Common myeloid progenitor, CD34-positive (primary cell): ENCODE data around the gene P2RY11.

Experiments used
- CTCF ChIA-PET: fragments of 350-600 bp; sonication (Branson Sonifier 250); formaldehyde crosslinking; loops from one replicate; lab custom pipeline; 2021; ENCODE audit warnings: antibody characterized with exemption; lab: Charles Lee
- POLR2A ChIA-PET: fragments of 350-600 bp; sonication (Branson Sonifier 250); formaldehyde crosslinking; loops from one replicate; lab custom pipeline; 2021; ENCODE audit warnings: antibody characterized with exemption; lab: Charles Lee
- DNase-seq, 3 donors: peaks; one replicate each; pipeline versions ENCODE4 v3.0.0 to v3.0.0-alpha.2; 2013
- H3K27ac ChIP-seq, 2 experiments: 1 replicate in 1 of 2; 2 replicates in 1 of 2; pipeline ENCODE4 v1.7.0; 2013; ENCODE audit warnings: inconsistent platforms in 2 of 2, low read length in 2 of 2, mild to moderate bottlenecking in 2 of 2, low read depth in 1 of 2, moderate library complexity in 1 of 2; ENCODE audit not compliant: severe bottlenecking in 2 of 2, insufficient read depth in 1 of 2, poor library complexity in 1 of 2
- H3K27me3 ChIP-seq, 5 experiments: replicated peaks in 2 of 5; 1 replicate in 3 of 5; 2 replicates in 2 of 5; pipeline versions ENCODE4 v1.6.1 to v1.7.0; 2013; ENCODE audit warnings: low read length in 4 of 5, mild to moderate bottlenecking in 2 of 5, moderate library complexity in 2 of 5, inconsistent platforms in 1 of 5; ENCODE audit not compliant: insufficient read depth in 5 of 5, control insufficient read depth in 4 of 5
- H3K36me3 ChIP-seq, 4 experiments: 1 replicate in 2 of 4; 2 replicates in 2 of 4; pipeline versions ENCODE4 v1.6.1 to v1.7.0; 2013; ENCODE audit warnings: low read length in 3 of 4, control low read depth in 1 of 4, mild to moderate bottlenecking in 1 of 4; ENCODE audit not compliant: control insufficient read depth in 4 of 4, insufficient read depth in 4 of 4
- H3K4me1 ChIP-seq, 4 experiments: 1 replicate in 3 of 4; 2 replicates in 1 of 4; pipeline versions ENCODE4 v1.6.1 to v1.7.1; 2013; ENCODE audit warnings: low read length in 3 of 4, mild to moderate bottlenecking in 3 of 4, control low read depth in 1 of 4, inconsistent platforms in 1 of 4, moderate library complexity in 1 of 4; ENCODE audit not compliant: control insufficient read depth in 4 of 4, insufficient read depth in 4 of 4; ENCODE audit errors: control extremely low read depth in 1 of 4
- H3K4me3 ChIP-seq, 7 experiments: 1 replicate in 4 of 7; 2 replicates in 3 of 7; pipeline versions ENCODE4 v1.5.1 to v1.7.0; 2013; ENCODE audit warnings: mild to moderate bottlenecking in 7 of 7, low read length in 6 of 7, moderate library complexity in 6 of 7, inconsistent platforms in 2 of 7, low read depth in 2 of 7, control low read depth in 1 of 7; ENCODE audit not compliant: insufficient read depth in 4 of 7, control insufficient read depth in 1 of 7; ENCODE audit errors: extremely low read depth in 1 of 7
- H3K9me3 ChIP-seq, 5 experiments: 1 replicate in 4 of 5; 2 replicates in 1 of 5; pipeline versions ENCODE4 v1.6.1 to v1.7.1; 2013; ENCODE audit warnings: low read length in 4 of 5, mild to moderate bottlenecking in 2 of 5, inconsistent platforms in 1 of 5, low read depth in 1 of 5, moderate library complexity in 1 of 5; ENCODE audit not compliant: control insufficient read depth in 4 of 5, insufficient read depth in 2 of 5; ENCODE audit errors: control extremely low read depth in 1 of 5
- WGBS: methylation state at CpG from one replicate; pipeline ENCODE4 v1.1.5; 2013; ENCODE audit not compliant: insufficient coverage; 5-methylcytosine and 5-hydroxymethylcytosine counted together

The P2RY11 gene

GRCh38 chr19:10144361-10144760 lies 32.9 kb downstream of the P2RY11 start:
- no peak overlapping the region for H3K4me3 ChIP-seq
- no peaks in the 10 kb centered on the region for H3K9me3 ChIP-seq
- H3K4me1 ChIP-seq = no peaks in the 10 kb centered on the region
- H3K27me3 ChIP-seq = no peaks in the 10 kb centered on the region
- DNase-seq = no peak
- no peak overlapping the region for H3K27ac ChIP-seq
- 90% methylated on average over 10 of the region's 10 CpGs for WGBS
- peaks cover 12 to 88% (median 76%) of the 10 kb centered on the region in 4 experiments for H3K36me3 ChIP-seq
- ChIA-PET CTCF (no interaction called here), POLR2A (interaction anchor here (0.6 kb wide), 1 partner anchor 19 kb away, joined by 3 read pairs; no protein-coding TSS in a partner anchor)

- POLR2A ChIA-PET = no interaction called here
Observed at GRCh38 chr19:10145031-10145430, 33.5 kb downstream of the P2RY11 start.

GRCh38 chr19:10146142-10146541 lies 34.6 kb downstream of the P2RY11 start:
- DNase-seq = no peak
- Histone ChIP-seq H3K4me1 (no peaks in the 10 kb centered on the region), H3K27me3 (no peaks in the 10 kb centered on the region), H3K27ac (no peak overlapping the region), H3K4me3 (no peak overlapping the region), H3K36me3 (peaks cover 18 to 90% (median 80%) of the 10 kb centered on the region in 4 experiments), H3K9me3 (no peaks in the 10 kb centered on the region)
- POLR2A ChIA-PET = no interaction called here
- CTCF ChIA-PET = interaction anchor here (0.9 kb wide), 1 partner anchor 104 kb away, joined by 4 read pairs; no protein-coding TSS in a partner anchor
- WGBS = over 99% methylated on average over 14 of the region's 14 CpGs

More at GRCh38 chr19:10145031-10145430, 33.5 kb downstream of the P2RY11 start:
- Histone ChIP-seq H3K9me3 (no peaks in the 10 kb centered on the region), H3K4me1 (no peaks in the 10 kb centered on the region), H3K36me3 (peaks cover 17 to 88% (median 77%) of the 10 kb centered on the region in 4 experiments), H3K27ac (no peak overlapping the region), H3K4me3 (no peak overlapping the region), H3K27me3 (no peaks in the 10 kb centered on the region)
- CTCF ChIA-PET = no interaction called here
- DNase-seq = no peak
- WGBS = 97% methylated on average over 9 of the region's 10 CpGs

- ChIA-PET POLR2A (no interaction called here), CTCF (no interaction called here)
- Histone ChIP-seq H3K4me1 (no peaks in the 10 kb centered on the region), H3K36me3 (peaks cover 20 to 87% (median 75%) of the 10 kb centered on the region in 4 experiments), H3K27ac (no peak overlapping the region), H3K4me3 (no peak overlapping the region), H3K9me3 (no peaks in the 10 kb centered on the region), H3K27me3 (no peaks in the 10 kb centered on the region)
- 94% methylated on average over 10 of the region's 12 CpGs for WGBS
- no peak for DNase-seq
Observed at GRCh38 chr19:10149427-10149826, 37.9 kb downstream of the P2RY11 start.

GRCh38 chr19:10151521-10151920 lies 40.0 kb downstream of the P2RY11 start:
- ChIA-PET POLR2A (no interaction called here), CTCF (no interaction called here)
- H3K27me3 ChIP-seq = no peaks in the 10 kb centered on the region
- 95% methylated on average over 5 of the region's 5 CpGs for WGBS
- H3K27ac ChIP-seq = no peak overlapping the region
- H3K4me3 ChIP-seq = no peak overlapping the region
- H3K36me3 ChIP-seq = peaks cover 26 to 88% (median 72%) of the 10 kb centered on the region in 4 experiments
- no peak for DNase-seq
- no peaks in the 10 kb centered on the region for H3K4me1 ChIP-seq
- no peaks in the 10 kb centered on the region for H3K9me3 ChIP-seq

- H3K27me3 ChIP-seq = no peaks in the 10 kb centered on the region
- no peak overlapping the region for H3K4me3 ChIP-seq
- WGBS = no CpG with 5 or more reads among the region's 3 CpGs
- CTCF ChIA-PET = no interaction called here
- peak overlapping the region in 1 of 2 experiments; percentile 5 for H3K27ac ChIP-seq
- H3K9me3 ChIP-seq = no peaks in the 10 kb centered on the region
- H3K36me3 ChIP-seq = peaks cover 25 to 88% (median 72%) of the 10 kb centered on the region in 4 experiments
- no peaks in the 10 kb centered on the region for H3K4me1 ChIP-seq
- peak in 2 of 3 donors; percentile 10 to 12 for DNase-seq
- POLR2A ChIA-PET = no interaction called here
Observed at GRCh38 chr19:10152100-10152499, 40.6 kb downstream of the P2RY11 start.

GRCh38 chr19:10155839-10156238 lies 44.3 kb downstream of the P2RY11 start:
- H3K27me3 ChIP-seq = no peaks in the 10 kb centered on the region
- 100% methylated on average over 1 of the region's 4 CpGs for WGBS
- DNase-seq = peak in 2 of 3 donors; percentile 9 to 10
- no peak overlapping the region for H3K27ac ChIP-seq
- H3K9me3 ChIP-seq = no peaks in the 10 kb centered on the region
- H3K4me3 ChIP-seq = no peak overlapping the region
- no peaks in the 10 kb centered on the region for H3K4me1 ChIP-seq
- POLR2A ChIA-PET = no interaction called here
- peaks cover 25 to 96% (median 81%) of the 10 kb centered on the region in 4 experiments for H3K36me3 ChIP-seq
- CTCF ChIA-PET = no interaction called here
